Brain pericyte (primary cell): Measurements from ENCODE around the gene MYH3.

Source experiments
- DNase-seq: peaks from one replicate; pipeline ENCODE4 v3.0.0-alpha.2; 2012; ENCODE audit warnings: low read depth, low spot score

The MYH3 gene

DNA sequence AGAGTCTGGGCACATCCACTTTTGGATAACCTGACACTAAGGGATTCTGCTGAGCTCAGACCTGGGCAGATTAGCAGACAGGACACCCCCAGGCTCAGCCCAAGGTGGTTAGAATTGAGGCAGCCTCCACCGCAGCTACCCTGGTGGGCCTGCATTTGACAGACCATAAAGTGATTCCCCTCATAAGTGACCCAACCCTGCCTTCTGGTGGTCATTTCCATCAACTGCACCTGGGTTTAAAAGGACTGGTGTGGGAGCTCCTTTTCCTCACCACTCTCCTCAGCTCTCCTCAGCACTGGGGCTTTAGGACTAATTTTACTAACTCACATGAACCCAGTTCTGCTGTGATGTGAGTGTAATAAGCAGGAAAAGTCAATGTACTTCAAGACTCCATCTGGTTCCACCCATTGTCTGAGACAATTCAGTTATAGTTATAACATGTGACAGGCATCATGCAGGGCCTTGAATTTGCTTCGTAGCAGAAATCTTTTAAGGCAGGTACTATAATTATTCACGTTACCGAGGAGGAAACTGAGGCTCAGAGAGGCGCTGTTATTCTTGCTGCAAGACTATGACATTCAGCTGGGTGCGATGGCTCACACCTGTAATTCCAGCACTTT is 42.5 kb downstream of the MYH3 start:
- DNase-seq, result no peak

DNA sequence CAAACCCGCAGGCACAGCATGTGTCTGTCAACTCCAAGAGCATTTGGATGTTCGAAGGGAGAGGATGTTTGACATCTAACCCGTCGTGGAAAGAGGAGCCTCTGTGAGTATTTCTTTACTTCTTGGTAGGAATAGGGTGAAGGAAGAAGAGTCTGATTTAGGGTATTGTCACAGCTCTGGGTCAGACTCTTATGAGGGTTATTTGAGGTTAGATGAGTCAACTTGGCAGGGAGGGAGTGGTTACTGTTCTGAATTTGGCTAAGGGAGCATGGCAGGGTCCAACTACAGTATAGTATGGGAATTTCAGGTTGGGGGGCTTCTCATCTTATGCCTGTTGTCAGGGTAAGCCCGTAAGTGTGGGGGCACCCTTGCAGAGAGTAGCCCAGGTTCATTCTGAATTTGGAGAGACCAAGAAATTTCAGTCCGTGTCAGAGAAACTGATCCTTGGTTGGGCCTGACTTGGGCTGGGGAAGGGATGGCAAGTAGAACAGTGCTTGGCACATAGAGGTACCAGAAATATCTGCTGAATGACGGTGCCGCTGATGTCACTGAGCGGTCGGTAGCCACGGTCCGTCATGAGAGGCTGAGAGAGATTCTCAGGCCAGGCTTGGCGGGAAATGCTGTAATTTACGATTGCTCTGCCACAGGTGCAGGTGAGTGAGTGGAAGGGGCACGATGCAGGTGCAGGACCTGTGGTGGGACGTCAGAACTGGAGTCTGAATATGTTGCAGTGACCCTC is 43.2 kb downstream of the MYH3 start:
- DNase-seq, result no peak

DNA sequence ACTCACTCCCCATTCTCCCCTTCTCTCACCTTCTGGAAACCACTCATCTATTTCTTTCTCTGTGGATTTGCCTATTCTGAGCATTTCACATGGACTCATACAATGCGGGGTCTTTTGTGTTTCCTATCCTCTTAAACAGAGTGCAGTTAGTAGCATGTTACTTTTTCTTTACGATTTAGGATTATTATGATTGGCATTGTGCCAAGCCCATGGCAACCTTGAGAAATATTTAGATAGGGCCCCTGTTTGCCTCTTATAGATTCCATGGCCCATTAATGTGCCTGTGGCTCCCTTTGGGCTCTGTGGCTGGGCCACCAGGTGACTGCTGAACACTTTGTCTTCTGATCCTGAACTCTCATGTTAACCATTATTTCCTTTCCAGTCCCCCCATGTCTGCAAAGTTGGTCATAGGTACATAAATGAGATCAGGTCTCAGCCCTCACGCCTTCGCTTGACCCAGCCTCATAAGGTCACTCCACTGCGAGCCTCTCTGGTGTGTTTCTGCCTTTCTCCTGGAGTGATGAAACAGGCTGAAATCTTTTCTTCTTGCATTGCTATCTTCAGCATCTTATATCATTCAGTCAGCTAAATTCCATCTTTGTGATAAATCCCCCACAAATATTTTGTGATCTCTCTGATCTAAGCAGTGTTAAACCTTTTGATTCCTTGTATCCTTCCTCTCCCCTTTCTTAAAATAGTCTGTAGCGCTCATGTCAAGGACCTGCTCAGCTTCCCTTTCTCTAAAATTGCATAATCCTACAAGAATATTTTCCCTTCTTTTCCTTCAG is 44.0 kb downstream of the MYH3 start:
- no peak for DNase-seq

DNA sequence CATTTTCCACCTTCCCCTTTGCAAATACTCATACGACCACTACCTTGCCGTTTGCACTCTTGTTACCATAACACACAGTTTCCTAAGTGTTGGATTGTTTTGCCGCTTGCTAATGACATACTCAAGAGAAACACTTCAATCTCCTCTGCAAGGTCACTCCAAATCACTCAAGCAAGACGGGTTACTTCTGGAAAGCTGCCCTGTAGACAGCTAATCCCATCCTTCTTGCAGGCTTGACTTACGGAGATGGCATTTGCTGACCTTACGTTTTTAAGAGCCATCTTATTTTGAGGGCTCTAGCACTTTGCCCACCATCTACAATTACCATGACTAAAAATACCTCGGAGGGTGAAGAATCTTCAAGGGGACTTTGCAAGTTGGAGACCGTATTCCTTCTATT is 46.2 kb downstream of the MYH3 start:
- no peak for DNase-seq

DNA sequence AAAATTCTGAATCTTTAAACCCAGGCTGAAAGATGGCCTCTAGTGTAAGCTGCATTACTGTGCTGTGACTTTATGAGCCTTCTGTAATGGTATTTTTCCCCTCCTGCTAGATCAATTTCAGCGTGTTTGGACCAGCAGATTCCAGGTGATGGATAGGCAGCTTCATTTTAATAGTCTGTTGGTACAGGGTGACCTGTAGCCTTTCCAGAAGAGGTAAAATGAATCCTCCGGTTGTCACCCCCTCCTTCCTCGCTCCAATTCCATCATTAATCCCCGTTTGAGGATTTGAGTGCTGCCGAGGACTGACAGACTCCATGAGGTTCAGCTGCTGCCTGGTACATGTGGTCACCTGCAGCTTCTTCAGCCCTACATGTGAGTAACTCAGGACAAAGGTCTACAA is 48.9 kb downstream of the MYH3 start:
- no peak for DNase-seq

DNA sequence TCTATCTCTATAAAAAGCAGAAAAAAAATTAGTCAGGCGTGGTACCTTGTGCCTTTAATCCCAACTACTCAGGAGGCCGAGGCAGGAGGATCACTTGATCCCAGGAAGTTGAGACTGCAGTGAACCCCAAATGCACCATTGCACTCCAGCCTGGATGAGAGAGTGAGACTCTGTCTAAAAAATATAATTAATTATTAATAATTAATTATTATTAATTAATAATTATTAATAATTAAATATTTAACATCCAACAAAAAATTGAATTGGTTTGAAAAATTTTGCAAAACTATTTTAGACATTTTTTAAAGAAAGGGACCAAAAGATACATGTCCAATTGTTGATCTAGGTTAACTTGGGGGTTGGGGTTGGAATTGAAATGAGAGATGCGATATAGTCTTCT is 51.0 kb downstream of the MYH3 start:
- DNase-seq, result no peak

DNA sequence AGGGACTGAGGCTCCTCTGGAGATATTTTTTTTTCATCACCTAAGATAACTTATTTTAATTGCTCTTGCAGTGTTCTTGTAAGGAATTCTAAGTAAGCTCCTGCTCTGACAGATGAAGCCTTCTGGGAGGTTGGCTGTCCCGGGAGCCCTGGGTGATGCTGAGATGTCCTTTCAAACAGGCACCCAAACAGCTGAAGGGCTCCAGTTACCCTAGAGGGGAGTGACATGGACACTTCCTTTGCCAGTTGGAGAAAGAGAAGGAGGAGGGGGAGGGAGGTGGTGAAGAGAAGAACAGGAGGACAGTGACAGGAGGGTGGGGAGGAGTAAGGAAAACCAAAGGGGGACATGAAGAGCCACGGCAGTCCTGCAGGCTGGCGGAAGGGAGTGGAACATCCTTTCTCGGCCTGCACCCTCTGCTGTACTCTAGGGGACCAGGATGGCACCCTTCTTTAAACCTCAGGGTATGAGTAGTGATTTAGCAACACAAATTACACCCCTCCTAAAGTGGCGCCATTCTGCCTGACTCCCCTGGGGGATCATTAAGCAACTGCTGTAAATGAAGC is 51.8 kb downstream of the MYH3 start:
- DNase-seq, result no peak

DNA sequence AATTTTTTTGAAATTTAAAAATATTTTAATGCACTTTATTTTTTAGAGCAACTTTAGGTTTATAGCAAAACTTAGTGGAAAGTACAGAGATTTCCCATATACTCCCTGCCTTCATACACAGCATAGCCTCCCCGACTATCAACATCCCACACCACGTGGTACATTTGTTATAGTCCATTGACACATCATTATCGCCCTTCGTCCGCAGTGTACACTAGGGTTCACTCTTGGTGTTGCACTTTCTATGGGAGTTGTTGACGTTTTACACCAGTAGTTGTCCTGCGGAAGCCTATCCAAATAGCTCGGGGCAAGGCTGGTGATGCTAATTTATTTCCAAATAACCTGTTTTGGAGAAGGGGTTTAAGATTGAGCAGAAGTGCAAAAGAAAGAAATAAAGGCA is 52.6 kb downstream of the MYH3 start:
- DNase-seq, result no peak

DNA sequence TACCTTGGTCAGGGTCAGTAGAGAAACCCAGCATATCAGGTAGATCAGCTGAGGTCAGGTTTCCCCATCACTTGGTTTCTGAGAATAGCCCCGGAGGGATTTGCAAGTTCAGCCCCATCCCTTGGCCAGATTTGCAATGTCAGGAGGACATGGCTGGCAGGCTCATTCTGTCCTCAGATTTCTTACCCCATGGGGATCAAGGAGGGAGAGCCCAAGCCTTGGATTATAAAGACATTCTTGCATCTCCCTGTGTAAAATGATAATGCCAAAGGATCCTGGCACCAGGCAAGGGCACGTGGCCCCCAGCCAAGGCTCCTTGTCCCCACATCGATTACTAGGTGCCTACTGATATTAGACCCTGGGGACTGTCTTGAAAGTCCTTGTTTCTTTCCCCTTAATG is 53.2 kb downstream of the MYH3 start:
- no peak for DNase-seq

DNA sequence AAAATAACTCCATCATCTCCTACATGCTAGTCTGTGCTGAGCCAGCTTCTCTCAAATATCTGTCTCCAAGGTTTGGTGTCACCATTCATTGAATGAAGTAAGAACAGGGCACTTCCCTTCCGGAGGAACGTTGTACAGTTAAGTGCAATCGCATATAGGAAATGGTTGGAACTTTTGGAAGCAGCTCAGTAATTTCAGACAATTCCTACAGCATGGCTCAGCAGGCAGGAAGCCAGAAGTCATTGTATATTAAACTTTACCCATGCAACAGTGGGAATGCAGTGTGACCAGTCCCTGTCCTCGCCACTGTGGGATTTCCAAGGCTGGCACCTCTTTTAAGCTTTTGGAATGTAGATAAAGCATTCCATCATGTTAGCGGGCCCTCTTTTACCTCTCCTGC is 56.5 kb downstream of the MYH3 start:
- DNase-seq, result no peak

DNA sequence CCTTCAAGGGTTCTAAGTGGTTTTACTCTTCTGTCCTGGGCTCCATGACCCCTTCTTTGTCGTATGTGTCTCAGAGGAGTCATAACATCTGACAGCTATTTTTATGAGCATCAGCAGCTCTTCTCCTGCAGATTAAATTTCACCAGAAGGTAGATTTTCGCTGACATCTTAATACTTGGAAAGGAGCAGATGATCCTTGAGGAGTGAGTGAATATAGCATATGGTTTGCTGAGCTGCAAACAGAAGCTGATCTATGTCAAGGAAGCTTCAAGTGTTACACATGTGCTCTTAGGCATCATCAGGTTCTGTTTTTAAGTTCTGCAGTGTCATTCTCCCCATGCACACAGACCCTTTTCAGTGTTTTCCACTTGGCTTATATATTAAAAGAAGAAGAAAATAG is 58.5 kb downstream of the MYH3 start:
- no peak for DNase-seq

DNA sequence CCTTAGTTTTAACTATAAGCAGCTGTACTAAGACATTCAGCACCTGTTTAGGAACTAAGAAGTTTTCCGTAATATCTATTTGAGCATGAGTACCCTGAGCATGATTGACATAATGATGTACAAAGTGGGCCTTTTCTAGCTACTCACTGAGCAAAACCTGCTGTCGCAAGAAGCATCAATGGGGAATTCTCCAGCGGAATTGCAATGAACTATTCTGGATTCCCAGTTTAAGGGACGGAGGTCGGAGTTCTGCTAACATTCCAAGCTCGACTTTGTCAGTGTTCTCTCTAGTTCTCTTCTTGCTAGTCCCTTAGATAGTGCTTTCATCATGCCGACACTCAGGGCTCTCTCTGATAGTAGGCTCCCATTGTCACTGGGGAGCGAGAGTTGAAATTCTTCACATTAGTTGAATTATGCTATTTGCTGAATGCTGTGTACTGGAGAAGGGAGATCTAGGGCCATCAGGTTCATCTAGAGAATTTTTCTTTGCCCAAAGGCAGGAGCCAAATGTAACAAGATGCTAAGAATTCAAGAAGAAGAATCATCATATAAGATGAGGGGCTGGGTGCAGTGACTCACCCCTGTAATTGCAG is 67.5 kb downstream of the MYH3 start:
- no peak for DNase-seq

DNA sequence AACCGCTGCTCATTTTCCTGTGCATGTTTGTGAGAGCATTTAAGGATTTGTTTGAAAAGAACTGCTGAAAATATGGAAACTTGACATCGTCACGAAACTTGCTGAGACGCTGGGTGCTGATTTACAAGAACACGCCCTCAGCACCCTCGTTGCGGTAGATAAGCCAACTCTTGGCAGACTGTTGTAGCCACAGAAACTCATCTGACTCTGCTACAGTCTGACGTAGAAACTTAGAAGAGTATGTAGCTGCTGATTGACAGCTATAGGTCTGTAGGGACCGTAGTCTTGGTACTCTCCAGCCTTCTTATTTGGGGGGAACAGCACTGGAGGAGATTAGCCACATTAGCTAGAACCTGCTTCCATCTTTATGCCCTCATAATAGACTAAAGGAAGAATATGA is 71.6 kb downstream of the MYH3 start:
- no peak for DNase-seq

DNA sequence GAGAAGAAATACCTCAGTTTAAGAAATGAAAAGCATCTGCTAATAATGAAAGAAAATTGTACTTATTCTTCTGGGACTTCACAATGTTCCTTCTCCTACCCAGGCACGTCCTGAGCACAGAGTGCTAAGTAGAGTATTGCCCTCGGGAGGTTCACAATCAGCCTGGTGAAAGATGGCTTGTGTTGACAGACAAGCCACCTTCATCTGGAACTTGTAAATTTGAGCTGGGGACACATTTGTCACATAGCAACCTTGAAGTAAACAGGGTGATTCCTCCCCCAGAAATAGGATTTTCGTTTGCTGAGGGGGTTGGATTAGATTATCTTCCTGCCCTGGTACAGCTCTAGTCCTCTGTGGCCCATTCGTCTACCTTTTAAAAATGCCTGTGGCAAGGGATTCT is 73.3 kb downstream of the MYH3 start:
- no peak for DNase-seq

DNA sequence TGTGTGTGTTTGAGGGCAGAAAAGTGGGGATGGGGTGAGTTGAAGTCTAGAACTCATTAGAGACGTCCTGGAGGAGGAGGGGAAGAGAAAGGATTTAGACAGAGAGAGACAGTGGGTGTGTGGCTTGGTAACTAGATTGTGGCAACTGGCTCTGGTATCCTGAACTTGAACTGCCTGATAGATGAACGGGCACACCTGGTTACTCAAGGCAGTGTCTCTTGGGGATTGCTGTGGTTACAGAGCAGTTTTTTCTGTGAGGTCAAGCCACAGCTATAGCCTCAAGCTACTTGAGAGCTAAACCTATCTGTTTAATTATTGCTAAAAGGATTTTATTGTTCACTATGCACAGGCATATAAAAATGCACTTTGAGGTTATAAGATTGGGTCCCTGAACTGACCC is 77.8 kb downstream of the MYH3 start:
- DNase-seq, result no peak
